WTC11 (cell line): ENCODE data around the gene DKK3. TPM values are rescaled to one million over a fixed set of nuclear protein-coding genes. Genes with fewer than 3 reads are reported as not detected.

Experiments used
- ATAC-seq: fragments of 200-7000 bp; cut with Tn5 transposase; 2 replicates; pipeline ENCODE4 v1.10.0; 2021; ENCODE audit warnings: mild to moderate bottlenecking, moderate library complexity
- CTCF ChIA-PET: fragments of 300-600 bp; sonication (Branson Sonifier 250); formaldehyde crosslinking; loops from one replicate; lab custom pipeline; 2021; ENCODE audit warnings: antibody characterized with exemption; lab: Charles Lee
- POLR2A ChIA-PET: fragments of 350-600 bp; sonication (Branson Sonifier 250); formaldehyde crosslinking; loops from one replicate; lab custom pipeline; 2021; ENCODE audit warnings: antibody characterized with exemption; lab: Charles Lee
- DNase-seq: peaks from one replicate; pipeline ENCODE4 v3.0.0; 2021; ENCODE audit warnings: low spot score
- H3K27ac Mint-ChIP-seq: 2 replicates; pipeline ENCODE4 v1.8.0; 2021; ENCODE audit warnings: mixed read lengths
- H3K27me3 Mint-ChIP-seq: 2 replicates; pipeline ENCODE4 v1.8.0; 2021; ENCODE audit warnings: low read depth, mild to moderate bottlenecking, moderate library complexity, mixed read lengths
- H3K36me3 Mint-ChIP-seq: 2 replicates; pipeline ENCODE4 v1.8.0; 2021; ENCODE audit warnings: mixed read lengths
- H3K4me1 Mint-ChIP-seq: 2 replicates; pipeline ENCODE4 v1.8.0; 2022; ENCODE audit warnings: mixed read lengths
- H3K4me3 Mint-ChIP-seq: 2 replicates; pipeline ENCODE4 v1.8.0; 2021; ENCODE audit warnings: mild to moderate bottlenecking, moderate library complexity, mixed read lengths
- H3K9me3 Mint-ChIP-seq: 2 replicates; pipeline ENCODE4 v1.8.0; 2021; ENCODE audit warnings: mixed read lengths
- CREB1 ChIP-seq: sonication (generic); formaldehyde crosslinking; IDR thresholded peaks from 2 replicates; pipeline ENCODE4 v1.8.0; 2023; ENCODE audit warnings: mild to moderate bottlenecking, missing genetic modification reagents
- GRHL2 ChIP-seq: fragments of 250-450 bp; sonication (Bioruptor Pico); IDR thresholded peaks from 2 replicates; pipeline ENCODE4 v1.8.0; 2022; ENCODE audit warnings: mild to moderate bottlenecking, moderate library complexity; ENCODE audit not compliant: insufficient replicate concordance, severe bottlenecking
- IRF2 ChIP-seq: sonication (generic); formaldehyde crosslinking; IDR thresholded peaks from 2 replicates; pipeline ENCODE4 v1.8.0; 2022; ENCODE audit warnings: low read depth, missing genetic modification reagents, borderline replicate concordance
- JUN ChIP-seq: sonication (generic); formaldehyde crosslinking; IDR thresholded peaks from 2 replicates; pipeline ENCODE4 v1.8.0; 2023; ENCODE audit warnings: mild to moderate bottlenecking, missing genetic modification reagents
- NFYB ChIP-seq: sonication (generic); formaldehyde crosslinking; conservative IDR thresholded peaks from 2 replicates; pipeline ENCODE4 v1.8.0; 2022; ENCODE audit warnings: low read depth, missing genetic modification reagents
- OVOL2 ChIP-seq: fragments of 250-450 bp; sonication (Bioruptor Pico); IDR thresholded peaks from 2 replicates; pipeline ENCODE4 v1.9.0; 2021; ENCODE audit warnings: mild to moderate bottlenecking, borderline replicate concordance
- total RNA-seq: library from RNA; stranded (reverse); gene quantifications from 3 replicates; pipeline ENCODE4 v1.2.3, GENCODE V29; 2021
- TF ChIP-seq, protein P1 (sequence below): sonication (generic); formaldehyde crosslinking; IDR thresholded peaks from 2 replicates; pipeline ENCODE4 v1.8.1; 2022; ENCODE audit warnings: low read depth, missing genetic modification reagents, borderline replicate concordance
- TF ChIP-seq, protein P2 (sequence below): sonication (generic); formaldehyde crosslinking; IDR thresholded peaks from 2 replicates; pipeline ENCODE4 v1.8.0; 2023; ENCODE audit warnings: missing genetic modification reagents
- TF ChIP-seq, protein P3 (sequence below): sonication (generic); formaldehyde crosslinking; IDR thresholded peaks from 2 replicates; pipeline ENCODE4 v1.8.1; 2023; ENCODE audit warnings: mild to moderate bottlenecking, missing genetic modification reagents, borderline replicate concordance
- TF ChIP-seq, protein P4 (sequence below): sonication (generic); formaldehyde crosslinking; IDR thresholded peaks from 2 replicates; pipeline ENCODE4 v1.8.0; 2022; ENCODE audit warnings: mild to moderate bottlenecking, missing genetic modification reagents
- TF ChIP-seq, protein P5 (sequence below): fragments of 250-450 bp; sonication (Bioruptor Pico); IDR thresholded peaks from 2 replicates; pipeline ENCODE4 v2.1.2; 2022; ENCODE audit warnings: mild to moderate bottlenecking, moderate library complexity
- TF ChIP-seq, protein P6 (sequence below): sonication (generic); formaldehyde crosslinking; IDR thresholded peaks from 2 replicates; pipeline ENCODE4 v1.8.0; 2022; ENCODE audit warnings: missing genetic modification reagents
- TF ChIP-seq, protein P7 (sequence below): sonication (generic); formaldehyde crosslinking; IDR thresholded peaks from 2 replicates; pipeline ENCODE4 v1.8.0; 2023; ENCODE audit warnings: mild to moderate bottlenecking, missing genetic modification reagents

Gene DKK3
- total RNA-seq, 1 experiment from 2014 or later, result 17.6 TPM

DNA sequence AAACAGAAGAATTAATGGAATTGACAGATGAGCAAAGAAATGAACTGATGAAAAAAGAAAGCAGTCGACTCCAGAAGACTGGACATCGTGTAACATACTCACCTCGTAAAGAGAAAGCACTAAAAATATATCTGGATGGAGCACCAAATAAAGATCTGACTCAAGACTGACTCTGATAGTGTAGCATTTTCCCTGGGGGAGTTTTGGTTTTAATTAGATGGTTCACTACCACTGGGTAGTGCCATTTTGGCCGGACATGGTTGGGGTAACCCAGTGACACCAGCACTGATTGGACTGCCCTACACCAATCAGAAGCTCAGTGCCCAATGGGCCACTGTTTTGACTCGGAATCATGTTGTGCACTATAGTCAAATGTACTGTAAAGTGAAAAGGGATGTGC, 52.4 kb downstream of the DKK3 start:
- Mint-ChIP-seq H3K36me3 (peaks cover 29% of the 10 kb centered on the region), H3K27ac (no peak overlapping the region), H3K9me3 (0 out of 2 replicates have a peak, but pooled peaks cover 1% of the 10 kb centered on the region), H3K4me1 (peaks cover 9% of the 10 kb centered on the region), H3K27me3 (no peaks in the 10 kb centered on the region), H3K4me3 (no peak overlapping the region)
- ATAC-seq, result no peak
- CTCF ChIA-PET, result interaction anchor here (1.5 to 2.5 kb wide), 3 partner anchors 11 to 25 kb away, joined by 4 to 13 read pairs (median 4); no protein-coding TSS in a partner anchor
- no peak for DNase-seq
- POLR2A ChIA-PET, result no interaction called here
- TF ChIP-seq OVOL2 (CRISPR knock-in tag), result no peak
- TF ChIP-seq JUN (CRISPR knock-in tag), result no peak
- TF ChIP-seq, protein P1, sequence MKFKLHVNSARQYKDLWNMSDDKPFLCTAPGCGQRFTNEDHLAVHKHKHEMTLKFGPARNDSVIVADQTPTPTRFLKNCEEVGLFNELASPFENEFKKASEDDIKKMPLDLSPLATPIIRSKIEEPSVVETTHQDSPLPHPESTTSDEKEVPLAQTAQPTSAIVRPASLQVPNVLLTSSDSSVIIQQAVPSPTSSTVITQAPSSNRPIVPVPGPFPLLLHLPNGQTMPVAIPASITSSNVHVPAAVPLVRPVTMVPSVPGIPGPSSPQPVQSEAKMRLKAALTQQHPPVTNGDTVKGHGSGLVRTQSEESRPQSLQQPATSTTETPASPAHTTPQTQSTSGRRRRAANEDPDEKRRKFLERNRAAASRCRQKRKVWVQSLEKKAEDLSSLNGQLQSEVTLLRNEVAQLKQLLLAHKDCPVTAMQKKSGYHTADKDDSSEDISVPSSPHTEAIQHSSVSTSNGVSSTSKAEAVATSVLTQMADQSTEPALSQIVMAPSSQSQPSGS (CRISPR knock-in tag), result no peak
- TF ChIP-seq, protein P2, sequence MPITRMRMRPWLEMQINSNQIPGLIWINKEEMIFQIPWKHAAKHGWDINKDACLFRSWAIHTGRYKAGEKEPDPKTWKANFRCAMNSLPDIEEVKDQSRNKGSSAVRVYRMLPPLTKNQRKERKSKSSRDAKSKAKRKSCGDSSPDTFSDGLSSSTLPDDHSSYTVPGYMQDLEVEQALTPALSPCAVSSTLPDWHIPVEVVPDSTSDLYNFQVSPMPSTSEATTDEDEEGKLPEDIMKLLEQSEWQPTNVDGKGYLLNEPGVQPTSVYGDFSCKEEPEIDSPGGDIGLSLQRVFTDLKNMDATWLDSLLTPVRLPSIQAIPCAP (CRISPR knock-in tag), result no peak
- TF ChIP-seq IRF2 (CRISPR knock-in tag), result no peak
- TF ChIP-seq NFYB (CRISPR knock-in tag), result no peak
- TF ChIP-seq, protein P3, sequence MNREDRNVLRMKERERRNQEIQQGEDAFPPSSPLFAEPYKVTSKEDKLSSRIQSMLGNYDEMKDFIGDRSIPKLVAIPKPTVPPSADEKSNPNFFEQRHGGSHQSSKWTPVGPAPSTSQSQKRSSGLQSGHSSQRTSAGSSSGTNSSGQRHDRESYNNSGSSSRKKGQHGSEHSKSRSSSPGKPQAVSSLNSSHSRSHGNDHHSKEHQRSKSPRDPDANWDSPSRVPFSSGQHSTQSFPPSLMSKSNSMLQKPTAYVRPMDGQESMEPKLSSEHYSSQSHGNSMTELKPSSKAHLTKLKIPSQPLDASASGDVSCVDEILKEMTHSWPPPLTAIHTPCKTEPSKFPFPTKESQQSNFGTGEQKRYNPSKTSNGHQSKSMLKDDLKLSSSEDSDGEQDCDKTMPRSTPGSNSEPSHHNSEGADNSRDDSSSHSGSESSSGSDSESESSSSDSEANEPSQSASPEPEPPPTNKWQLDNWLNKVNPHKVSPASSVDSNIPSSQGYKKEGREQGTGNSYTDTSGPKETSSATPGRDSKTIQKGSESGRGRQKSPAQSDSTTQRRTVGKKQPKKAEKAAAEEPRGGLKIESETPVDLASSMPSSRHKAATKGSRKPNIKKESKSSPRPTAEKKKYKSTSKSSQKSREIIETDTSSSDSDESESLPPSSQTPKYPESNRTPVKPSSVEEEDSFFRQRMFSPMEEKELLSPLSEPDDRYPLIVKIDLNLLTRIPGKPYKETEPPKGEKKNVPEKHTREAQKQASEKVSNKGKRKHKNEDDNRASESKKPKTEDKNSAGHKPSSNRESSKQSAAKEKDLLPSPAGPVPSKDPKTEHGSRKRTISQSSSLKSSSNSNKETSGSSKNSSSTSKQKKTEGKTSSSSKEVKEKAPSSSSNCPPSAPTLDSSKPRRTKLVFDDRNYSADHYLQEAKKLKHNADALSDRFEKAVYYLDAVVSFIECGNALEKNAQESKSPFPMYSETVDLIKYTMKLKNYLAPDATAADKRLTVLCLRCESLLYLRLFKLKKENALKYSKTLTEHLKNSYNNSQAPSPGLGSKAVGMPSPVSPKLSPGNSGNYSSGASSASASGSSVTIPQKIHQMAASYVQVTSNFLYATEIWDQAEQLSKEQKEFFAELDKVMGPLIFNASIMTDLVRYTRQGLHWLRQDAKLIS, result no peak
- TF ChIP-seq, protein P4, sequence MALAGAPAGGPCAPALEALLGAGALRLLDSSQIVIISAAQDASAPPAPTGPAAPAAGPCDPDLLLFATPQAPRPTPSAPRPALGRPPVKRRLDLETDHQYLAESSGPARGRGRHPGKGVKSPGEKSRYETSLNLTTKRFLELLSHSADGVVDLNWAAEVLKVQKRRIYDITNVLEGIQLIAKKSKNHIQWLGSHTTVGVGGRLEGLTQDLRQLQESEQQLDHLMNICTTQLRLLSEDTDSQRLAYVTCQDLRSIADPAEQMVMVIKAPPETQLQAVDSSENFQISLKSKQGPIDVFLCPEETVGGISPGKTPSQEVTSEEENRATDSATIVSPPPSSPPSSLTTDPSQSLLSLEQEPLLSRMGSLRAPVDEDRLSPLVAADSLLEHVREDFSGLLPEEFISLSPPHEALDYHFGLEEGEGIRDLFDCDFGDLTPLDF (CRISPR knock-in tag), result no peak
- no peak for TF ChIP-seq GRHL2 (CRISPR knock-in tag)
- TF ChIP-seq, protein P5, sequence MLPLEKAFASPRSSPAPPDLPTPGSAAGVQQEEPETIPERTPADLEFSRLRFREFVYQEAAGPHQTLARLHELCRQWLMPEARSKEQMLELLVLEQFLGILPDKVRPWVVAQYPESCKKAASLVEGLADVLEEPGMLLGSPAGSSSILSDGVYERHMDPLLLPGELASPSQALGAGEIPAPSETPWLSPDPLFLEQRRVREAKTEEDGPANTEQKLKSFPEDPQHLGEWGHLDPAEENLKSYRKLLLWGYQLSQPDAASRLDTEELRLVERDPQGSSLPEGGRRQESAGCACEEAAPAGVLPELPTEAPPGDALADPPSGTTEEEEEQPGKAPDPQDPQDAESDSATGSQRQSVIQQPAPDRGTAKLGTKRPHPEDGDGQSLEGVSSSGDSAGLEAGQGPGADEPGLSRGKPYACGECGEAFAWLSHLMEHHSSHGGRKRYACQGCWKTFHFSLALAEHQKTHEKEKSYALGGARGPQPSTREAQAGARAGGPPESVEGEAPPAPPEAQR, result no peak
- TF ChIP-seq, protein P6, sequence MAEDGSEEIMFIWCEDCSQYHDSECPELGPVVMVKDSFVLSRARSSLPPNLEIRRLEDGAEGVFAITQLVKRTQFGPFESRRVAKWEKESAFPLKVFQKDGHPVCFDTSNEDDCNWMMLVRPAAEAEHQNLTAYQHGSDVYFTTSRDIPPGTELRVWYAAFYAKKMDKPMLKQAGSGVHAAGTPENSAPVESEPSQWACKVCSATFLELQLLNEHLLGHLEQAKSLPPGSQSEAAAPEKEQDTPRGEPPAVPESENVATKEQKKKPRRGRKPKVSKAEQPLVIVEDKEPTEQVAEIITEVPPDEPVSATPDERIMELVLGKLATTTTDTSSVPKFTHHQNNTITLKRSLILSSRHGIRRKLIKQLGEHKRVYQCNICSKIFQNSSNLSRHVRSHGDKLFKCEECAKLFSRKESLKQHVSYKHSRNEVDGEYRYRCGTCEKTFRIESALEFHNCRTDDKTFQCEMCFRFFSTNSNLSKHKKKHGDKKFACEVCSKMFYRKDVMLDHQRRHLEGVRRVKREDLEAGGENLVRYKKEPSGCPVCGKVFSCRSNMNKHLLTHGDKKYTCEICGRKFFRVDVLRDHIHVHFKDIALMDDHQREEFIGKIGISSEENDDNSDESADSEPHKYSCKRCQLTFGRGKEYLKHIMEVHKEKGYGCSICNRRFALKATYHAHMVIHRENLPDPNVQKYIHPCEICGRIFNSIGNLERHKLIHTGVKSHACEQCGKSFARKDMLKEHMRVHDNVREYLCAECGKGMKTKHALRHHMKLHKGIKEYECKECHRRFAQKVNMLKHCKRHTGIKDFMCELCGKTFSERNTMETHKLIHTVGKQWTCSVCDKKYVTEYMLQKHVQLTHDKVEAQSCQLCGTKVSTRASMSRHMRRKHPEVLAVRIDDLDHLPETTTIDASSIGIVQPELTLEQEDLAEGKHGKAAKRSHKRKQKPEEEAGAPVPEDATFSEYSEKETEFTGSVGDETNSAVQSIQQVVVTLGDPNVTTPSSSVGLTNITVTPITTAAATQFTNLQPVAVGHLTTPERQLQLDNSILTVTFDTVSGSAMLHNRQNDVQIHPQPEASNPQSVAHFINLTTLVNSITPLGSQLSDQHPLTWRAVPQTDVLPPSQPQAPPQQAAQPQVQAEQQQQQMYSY, result no peak
- no peak for TF ChIP-seq CREB1 (CRISPR knock-in tag)
- TF ChIP-seq, protein P7, sequence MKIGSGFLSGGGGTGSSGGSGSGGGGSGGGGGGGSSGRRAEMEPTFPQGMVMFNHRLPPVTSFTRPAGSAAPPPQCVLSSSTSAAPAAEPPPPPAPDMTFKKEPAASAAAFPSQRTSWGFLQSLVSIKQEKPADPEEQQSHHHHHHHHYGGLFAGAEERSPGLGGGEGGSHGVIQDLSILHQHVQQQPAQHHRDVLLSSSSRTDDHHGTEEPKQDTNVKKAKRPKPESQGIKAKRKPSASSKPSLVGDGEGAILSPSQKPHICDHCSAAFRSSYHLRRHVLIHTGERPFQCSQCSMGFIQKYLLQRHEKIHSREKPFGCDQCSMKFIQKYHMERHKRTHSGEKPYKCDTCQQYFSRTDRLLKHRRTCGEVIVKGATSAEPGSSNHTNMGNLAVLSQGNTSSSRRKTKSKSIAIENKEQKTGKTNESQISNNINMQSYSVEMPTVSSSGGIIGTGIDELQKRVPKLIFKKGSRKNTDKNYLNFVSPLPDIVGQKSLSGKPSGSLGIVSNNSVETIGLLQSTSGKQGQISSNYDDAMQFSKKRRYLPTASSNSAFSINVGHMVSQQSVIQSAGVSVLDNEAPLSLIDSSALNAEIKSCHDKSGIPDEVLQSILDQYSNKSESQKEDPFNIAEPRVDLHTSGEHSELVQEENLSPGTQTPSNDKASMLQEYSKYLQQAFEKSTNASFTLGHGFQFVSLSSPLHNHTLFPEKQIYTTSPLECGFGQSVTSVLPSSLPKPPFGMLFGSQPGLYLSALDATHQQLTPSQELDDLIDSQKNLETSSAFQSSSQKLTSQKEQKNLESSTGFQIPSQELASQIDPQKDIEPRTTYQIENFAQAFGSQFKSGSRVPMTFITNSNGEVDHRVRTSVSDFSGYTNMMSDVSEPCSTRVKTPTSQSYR (CRISPR knock-in tag), result no peak
